OCI-LY3 (cell line): Measurements from ENCODE around the gene SSBP1.
A peak's percentile ranks its signal among the peaks of the same experiment; 100 is the strongest.
"Not testable (repeated sequence)": the region's sequence is repeated elsewhere in the genome, so short reads cannot be mapped to it uniquely, and the experiment has no call there.

Experiments
- H2AFZ ChIP-seq: fragments of 200-600, 300-600 bp; shearing (Covaris generic); 2 replicates; pipeline ENCODE4 v1.6.0; 2014; ENCODE audit warnings: antibody characterized with exemption, low read depth, low read length
- H3K27ac ChIP-seq: fragments of 200-600, 300-600 bp; sonication (generic); 2 replicates; pipeline ENCODE4 v1.5.1; 2014; ENCODE audit warnings: mild to moderate bottlenecking, low read length, moderate library complexity, mixed read lengths
- H3K27me3 ChIP-seq: fragments of 200-600, 300-600 bp; sonication (generic); 2 replicates; pipeline ENCODE4 v1.6.1; 2014; ENCODE audit warnings: low read depth, low read length, mixed read lengths
- H3K36me3 ChIP-seq: fragments of 200-600, 300-600 bp; sonication (generic); replicated peaks from 2 replicates; pipeline ENCODE3; 2014; ENCODE audit warnings: low read depth, low read length, mixed read lengths
- H3K4me1 ChIP-seq: fragments of 300-600, 200-600 bp; sonication (generic); 2 replicates; pipeline ENCODE4 v1.6.1; 2014; ENCODE audit warnings: low read length, mixed read lengths
- H3K4me2 ChIP-seq: fragments of 200-600, 300-600 bp; sonication (generic); 2 replicates; pipeline ENCODE4 v1.6.1; 2014; ENCODE audit warnings: low read length, mixed read lengths
- H3K4me3 ChIP-seq: fragments of 300-600, 200-600 bp; sonication (generic); 2 replicates; pipeline ENCODE4 v1.5.1; 2014; ENCODE audit warnings: antibody characterized with exemption, mild to moderate bottlenecking, low read length, moderate library complexity
- H3K79me2 ChIP-seq: fragments of 300-600, 200-600 bp; shearing (Covaris generic); 2 replicates; pipeline ENCODE4 v1.6.1; 2014; ENCODE audit warnings: mild to moderate bottlenecking, low read length, mixed read lengths
- H3K9ac ChIP-seq: fragments of 300-600, 200-600 bp; shearing (Covaris generic); 2 replicates; pipeline ENCODE4 v1.6.0; 2014; ENCODE audit warnings: mild to moderate bottlenecking, low read length, moderate library complexity
- H3K9me3 ChIP-seq: fragments of 200-600, 300-600 bp; shearing (Covaris generic); 2 replicates; pipeline ENCODE4 v1.6.1; 2014; ENCODE audit warnings: low read length, mixed read lengths; ENCODE audit not compliant: insufficient read depth
- H4K20me1 ChIP-seq: fragments of 200-600, 300-600 bp; sonication (generic); 2 replicates; pipeline ENCODE4 v1.6.1; 2016; ENCODE audit warnings: low read length, mixed read lengths; ENCODE audit not compliant: insufficient read depth
- CTCF ChIP-seq: fragments of 200-600, 300-600 bp; sonication (generic); IDR thresholded peaks from 2 replicates; pipeline ENCODE4 v1.5.1; 2014; ENCODE audit warnings: antibody characterized with exemption, low read length, low read depth
- EZH2phosphoT487 ChIP-seq: fragments of 200-600 bp; shearing (Covaris generic); IDR thresholded peaks from 2 replicates; pipeline ENCODE4 v1.6.1; 2018; ENCODE audit warnings: antibody characterized with exemption, mixed run types, low read depth

The SSBP1 gene

GRCh38 chr7:141737836-141738591 lies at the start of gene SSBP1:
SSBP1 (plus strand) TSS chr7:141738358; CDS start chr7:141739167, 809 bp downstream.
- H3K4me1 ChIP-seq: peaks cover 17% of the 10 kb centered on the region
- peaks cover 20% of the 10 kb centered on the region for H3K36me3 ChIP-seq
- H3K27ac ChIP-seq: peak within 1 kb of the TSS; percentile 70
- peak within 1 kb of the TSS; percentile 87 for H3K4me2 ChIP-seq
- H3K9me3 ChIP-seq: no peaks in the 10 kb centered on the region
- no peaks in the 10 kb centered on the region for H4K20me1 ChIP-seq
- H3K9ac ChIP-seq: peak within 1 kb of the TSS; percentile 82
- TF ChIP-seq EZH2phosphoT487 (no peak), CTCF (peak; percentile 86)
- peaks cover 42% of the 10 kb centered on the region for H3K79me2 ChIP-seq
- H3K4me3 ChIP-seq: peak within 1 kb of the TSS; percentile 81
- H2AFZ ChIP-seq: peak within 1 kb of the TSS; percentile 96
- H3K27me3 ChIP-seq: no peaks in the 10 kb centered on the region

- not testable (repeated sequence) for H2AFZ ChIP-seq, H3K4me3 ChIP-seq, H3K4me1 ChIP-seq, H3K4me2 ChIP-seq, H3K9ac ChIP-seq, H3K27ac ChIP-seq, H3K9me3 ChIP-seq, H3K27me3 ChIP-seq
- H4K20me1 ChIP-seq: peaks cover 43% of the 10 kb centered on the region
- H3K36me3 ChIP-seq: peaks cover 13% of the 10 kb centered on the region
- peaks cover 20% of the 10 kb centered on the region for H3K79me2 ChIP-seq
Measured at GRCh38 chr7:141689072-141689825, 48.9 kb upstream of the SSBP1 start.

- H3K4me2 ChIP-seq: no peak overlapping the region
- no peak for TF ChIP-seq CTCF
- TF ChIP-seq EZH2phosphoT487: no peak
- no peak overlapping the region for H3K4me3 ChIP-seq
- peaks cover 33% of the 10 kb centered on the region for H3K79me2 ChIP-seq
- no peak overlapping the region for H2AFZ ChIP-seq
- peaks cover 52% of the 10 kb centered on the region for H4K20me1 ChIP-seq
- no peak overlapping the region for H3K9ac ChIP-seq
- no peaks in the 10 kb centered on the region for H3K9me3 ChIP-seq
- no peak overlapping the region for H3K27ac ChIP-seq
- H3K27me3 ChIP-seq: no peaks in the 10 kb centered on the region
- peaks cover 4% of the 10 kb centered on the region for H3K36me3 ChIP-seq
- no peaks in the 10 kb centered on the region for H3K4me1 ChIP-seq
Measured at GRCh38 chr7:141691540-141691939, 46.6 kb upstream of the SSBP1 start.

GRCh38 chr7:141691961-141692360 lies 46.2 kb upstream of the SSBP1 start:
- H3K79me2 ChIP-seq: peaks cover 37% of the 10 kb centered on the region

More at GRCh38 chr7:141691961-141692360, 46.2 kb upstream of the SSBP1 start:
- H3K4me2 ChIP-seq: no peak overlapping the region
- H3K9me3 ChIP-seq: no peaks in the 10 kb centered on the region
- no peak overlapping the region for H2AFZ ChIP-seq
- no peak for TF ChIP-seq EZH2phosphoT487
- no peak for TF ChIP-seq CTCF
- H3K4me1 ChIP-seq: no peaks in the 10 kb centered on the region
- H4K20me1 ChIP-seq: peaks cover 56% of the 10 kb centered on the region
- peaks cover 4% of the 10 kb centered on the region for H3K36me3 ChIP-seq
- H3K4me3 ChIP-seq: no peak overlapping the region
- no peak overlapping the region for H3K27ac ChIP-seq
- no peaks in the 10 kb centered on the region for H3K27me3 ChIP-seq
- H3K9ac ChIP-seq: no peak overlapping the region
